ENCODE data around the gene SPRR4.

GRCh38 chr1:152941037-152941711 lies 29.3 kb upstream of the SPRR4 start:
- TF ChIP-seq EP300 (IDR thresholded peaks at IDR 0.05) (no peak), POLR2A (IDR thresholded peaks at IDR 0.05) (no peak), CTCF (IDR thresholded peaks at IDR 0.05) (no peak)

All from gastroesophageal sphincter (tissue), 3 donors.